GM10248 (cell line): Measurements from ENCODE around the gene OR10D3.

ENCODE experiments used
- CTCF ChIA-PET: fragments of 300-600 bp; sonication (Branson Sonifier 250); formaldehyde crosslinking; extraction: SDS; loops from one replicate; lab custom pipeline; 2021; ENCODE audit warnings: antibody characterized with exemption; lab: Yijun Ruan, JAX
- POLR2A ChIA-PET: fragments of 350-650 bp; sonication (Branson Sonifier 250); formaldehyde crosslinking; extraction: SDS; loops from one replicate; lab custom pipeline; 2020; ENCODE audit warnings: antibody characterized with exemption; lab: Yijun Ruan, JAX
- DNase-seq: peaks from one replicate; pipeline ENCODE4 v3.0.0; 2012; ENCODE audit errors: extremely low spot score
- CTCF ChIP-seq: IDR thresholded peaks from 2 replicates; pipeline ENCODE4 v1.5.1; 2012; ENCODE audit warnings: mild to moderate bottlenecking, low read depth; ENCODE audit errors: extremely low read depth, missing control alignments, control extremely low read depth

The OR10D3 gene

GRCh38 chr11:124183068-124183467 lies at the start of gene OR10D3:
OR10D3 (plus strand) TSS chr11:124183345; CDS start chr11:124185270, 1,925 bp downstream.
- no peak for DNase-seq
- CTCF ChIA-PET = interaction anchor here (0.9 kb wide), 1 partner anchor 11 kb away, joined by 3 read pairs; no protein-coding TSS in a partner anchor
- no peak for TF ChIP-seq CTCF
- POLR2A ChIA-PET = no interaction called here

GRCh38 chr11:124143034-124143433 lies 40.1 kb upstream of the OR10D3 start:
- TF ChIP-seq CTCF = no peak
- POLR2A ChIA-PET = no interaction called here
- CTCF ChIA-PET = no interaction called here
- no peak for DNase-seq

- POLR2A ChIA-PET = no interaction called here
- CTCF ChIA-PET = no interaction called here
- no peak for TF ChIP-seq CTCF
- no peak for DNase-seq
Observed at GRCh38 chr11:124147951-124148350, 35.2 kb upstream of the OR10D3 start.

GRCh38 chr11:124150684-124151083 lies 32.5 kb upstream of the OR10D3 start:
- TF ChIP-seq CTCF = no peak
- POLR2A ChIA-PET = no interaction called here
- CTCF ChIA-PET = no interaction called here
- DNase-seq = no peak

GRCh38 chr11:124152770-124153407 lies 30.3 kb upstream of the OR10D3 start:
- CTCF ChIA-PET = interaction anchor here (1.4 kb wide), 1 partner anchor 31 kb away, joined by 3 read pairs; no protein-coding TSS in a partner anchor
- POLR2A ChIA-PET = no interaction called here
- no peak for DNase-seq

GRCh38 chr11:124153821-124154220 lies 29.3 kb upstream of the OR10D3 start:
- POLR2A ChIA-PET = no interaction called here
- no peak for TF ChIP-seq CTCF
- DNase-seq = no peak
- CTCF ChIA-PET = interaction anchor here (1.3 to 1.4 kb wide), 2 partner anchors 12 to 32 kb away, joined by 3 to 4 read pairs; no protein-coding TSS in a partner anchor

More at GRCh38 chr11:124152770-124153407, 30.3 kb upstream of the OR10D3 start:
- TF ChIP-seq CTCF = no peak
